Measurements from ENCODE around the gene CRTC3.
"Not testable (repeated sequence)": the region's sequence is repeated elsewhere in the genome, so short reads cannot be mapped to it uniquely, and the experiment has no call there.

GRCh38 chr15:90667755-90668345 lies 138.1 kb downstream of the CRTC3 start:
- not testable (repeated sequence) for TF ChIP-seq CTCF (IDR thresholded peaks at IDR 0.05); REST (IDR thresholded peaks at IDR 0.05; ENCODE audit: insufficient read depth in 1 of 2, low read depth in 2 of 2, low read length in 1 of 2); POLR2AphosphoS5 (IDR thresholded peaks at IDR 0.05; ENCODE audit: low read depth, low read length)

All from Panc1 (cell line).